HG02885 (cell line): Measurements from ENCODE around the gene CARD9.
"Not testable (repeated sequence)": the region's sequence is repeated elsewhere in the genome, so short reads cannot be mapped to it uniquely, and the experiment has no call there.

Experiments
- ATAC-seq: cut with Tn5 transposase; IDR thresholded peaks from one replicate; pipeline ENCODE4 v1.9.1; 2021; ENCODE audit warnings: mild to moderate bottlenecking; ENCODE audit not compliant: unreplicated experiment, poor library complexity

CARD9 gene

DNA sequence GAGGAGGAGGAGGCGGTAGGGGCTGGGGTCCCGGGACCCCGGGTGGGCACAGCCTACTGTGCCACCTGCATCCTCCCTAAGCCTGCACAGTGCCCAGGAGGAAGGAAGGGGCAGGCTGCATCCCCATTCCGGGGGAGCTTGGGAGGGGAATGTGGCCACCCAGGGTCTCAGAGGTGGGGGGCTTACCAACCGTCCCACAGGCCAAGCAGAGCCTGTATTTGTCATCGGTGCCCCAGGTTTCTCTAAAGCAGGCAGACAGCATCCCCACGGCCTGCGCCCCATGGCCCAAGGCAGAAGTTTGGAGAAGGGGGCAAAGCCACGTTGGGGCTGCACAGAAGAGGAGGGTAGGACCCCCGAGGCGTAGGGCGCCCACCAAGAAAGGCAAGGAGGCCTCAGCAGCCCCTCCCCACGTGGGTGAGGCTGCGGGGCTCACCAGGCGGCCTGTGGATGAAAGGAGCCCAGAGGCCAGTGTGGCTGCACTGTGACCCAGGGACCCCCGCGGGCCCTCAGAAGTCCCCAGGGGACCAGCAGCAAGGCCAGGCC lies 46.6 kb downstream of the CARD9 start:
- ATAC-seq: no peak

DNA sequence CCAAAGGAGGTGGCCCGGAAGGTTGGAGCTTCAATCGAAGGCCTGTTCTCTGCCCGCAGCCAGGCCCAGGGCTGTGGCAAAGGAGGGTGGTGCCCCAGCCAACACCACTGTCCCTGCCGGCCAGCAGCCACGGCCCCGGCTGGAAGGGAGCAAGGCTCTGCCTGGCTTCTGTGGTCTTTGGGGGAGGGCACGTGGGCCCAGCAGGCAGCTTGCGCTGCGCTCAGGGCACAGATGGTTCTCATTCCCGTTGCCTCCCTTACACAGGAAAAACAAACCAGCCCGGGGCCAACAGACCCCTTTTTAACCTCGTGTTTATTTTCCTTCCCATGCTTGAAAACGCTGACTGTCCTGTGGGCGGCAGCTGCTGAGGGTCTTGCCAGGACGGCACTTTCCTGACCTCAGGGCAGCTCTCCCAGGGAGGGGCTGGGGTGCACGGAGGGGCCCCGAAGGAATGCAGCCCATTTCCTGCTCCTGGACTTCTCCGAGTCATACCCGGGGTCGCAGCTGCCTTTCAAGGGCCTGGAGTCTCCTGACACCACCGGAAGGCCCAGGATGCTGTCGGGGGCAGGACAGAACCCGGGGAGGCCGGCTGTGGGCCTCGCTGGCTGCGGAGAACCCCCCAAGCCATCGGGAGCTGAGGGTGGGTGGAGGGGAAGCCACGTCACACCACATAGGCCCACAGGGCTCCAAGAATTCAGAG lies 47.3 kb downstream of the CARD9 start:
- no peak for ATAC-seq

DNA sequence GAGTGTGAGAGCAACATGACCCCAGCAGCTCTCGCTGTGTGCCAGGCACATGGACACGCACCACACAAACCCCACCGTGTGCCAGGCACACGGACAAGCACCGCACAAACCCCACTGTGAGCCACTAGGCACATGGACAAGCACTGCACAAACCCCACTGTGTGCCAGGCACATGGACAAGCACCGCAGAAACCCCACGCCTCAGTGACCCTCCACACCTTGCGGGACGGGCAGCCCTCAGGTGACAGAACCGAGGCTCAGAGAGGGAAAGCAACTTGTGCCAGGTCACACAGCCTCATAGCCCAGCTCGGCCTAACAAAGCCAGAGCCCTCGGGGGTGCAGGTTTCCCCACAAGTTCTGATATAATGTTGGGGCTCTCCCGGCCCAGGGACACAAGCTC lies 48.1 kb downstream of the CARD9 start:
- ATAC-seq: no peak

DNA sequence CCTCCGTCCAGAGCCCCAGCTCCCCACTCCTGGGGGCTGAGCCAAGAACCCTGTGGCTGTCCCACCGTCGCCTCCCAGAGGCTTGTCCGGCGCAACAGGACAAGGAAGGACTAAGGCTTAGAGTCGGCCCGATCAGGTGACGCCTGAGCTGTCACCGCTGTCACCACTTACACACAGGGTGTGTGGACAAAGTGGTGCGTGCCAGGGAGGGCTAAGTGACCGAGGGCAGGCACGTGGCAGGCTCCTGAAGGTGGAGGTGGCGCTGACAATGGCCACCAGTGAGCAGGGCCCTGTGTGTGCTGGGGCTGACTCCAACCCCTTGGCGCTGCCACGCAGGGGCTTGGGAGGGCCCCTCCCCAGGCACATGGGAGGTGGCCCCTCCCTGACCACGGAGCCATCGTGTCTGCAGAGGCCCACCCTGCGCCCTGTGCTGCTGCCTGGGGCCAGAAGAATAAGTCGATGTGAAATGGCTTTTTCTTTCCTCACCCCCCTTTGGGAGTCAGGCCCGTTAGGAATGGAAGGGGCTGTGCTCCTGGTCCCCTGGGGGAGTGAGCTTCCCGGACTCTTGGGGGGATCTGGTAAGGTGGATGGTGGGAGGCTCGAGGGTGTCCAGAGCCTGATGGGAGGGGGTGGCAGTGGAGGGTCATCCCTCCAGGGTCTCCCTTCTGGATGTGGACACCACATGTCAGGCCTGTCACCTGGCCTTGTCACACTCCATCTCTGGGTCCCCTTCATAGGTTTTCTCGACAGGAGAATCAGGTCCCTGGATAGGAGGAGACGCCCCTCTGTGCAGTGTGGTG lies 48.8 kb downstream of the CARD9 start:
- ATAC-seq: no peak

GRCh38 chr9:136323371-136323789 lies 50.1 kb downstream of the CARD9 start:
- ATAC-seq: no peak

- ATAC-seq: no peak
These were observed 50.6 kb downstream of the CARD9 start for GRCh38 chr9:136322756-136323330.

- no peak for ATAC-seq
These were observed 51.9 kb downstream of the CARD9 start for GRCh38 chr9:136321561-136321960.

- not testable (repeated sequence) for ATAC-seq
These were observed 52.5 kb downstream of the CARD9 start for GRCh38 chr9:136320972-136321371.

DNA sequence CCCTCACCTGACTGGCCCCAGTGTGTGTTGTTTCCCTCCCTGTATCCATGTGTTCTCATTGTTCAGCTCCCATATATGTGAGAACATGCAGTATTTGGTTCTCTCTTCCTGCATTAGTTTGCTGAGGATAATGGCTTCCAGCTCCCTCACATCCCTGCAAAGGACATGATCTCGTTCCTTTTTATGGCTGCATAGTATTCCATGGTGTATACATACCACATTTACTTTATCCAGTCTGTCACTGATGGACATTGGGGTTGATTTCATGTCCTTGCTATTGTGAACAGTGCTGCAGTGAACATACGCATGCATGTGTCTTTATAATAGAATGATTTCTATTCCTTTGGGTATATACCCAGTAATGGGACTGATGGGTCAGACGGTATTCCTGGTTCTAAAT lies 53.5 kb downstream of the CARD9 start:
- ATAC-seq: not testable (repeated sequence)

- ATAC-seq: not testable (repeated sequence)
These were observed 54.2 kb downstream of the CARD9 start for GRCh38 chr9:136319244-136319643.

GRCh38 chr9:136318776-136319241 lies 54.7 kb downstream of the CARD9 start:
- ATAC-seq: no peak

DNA sequence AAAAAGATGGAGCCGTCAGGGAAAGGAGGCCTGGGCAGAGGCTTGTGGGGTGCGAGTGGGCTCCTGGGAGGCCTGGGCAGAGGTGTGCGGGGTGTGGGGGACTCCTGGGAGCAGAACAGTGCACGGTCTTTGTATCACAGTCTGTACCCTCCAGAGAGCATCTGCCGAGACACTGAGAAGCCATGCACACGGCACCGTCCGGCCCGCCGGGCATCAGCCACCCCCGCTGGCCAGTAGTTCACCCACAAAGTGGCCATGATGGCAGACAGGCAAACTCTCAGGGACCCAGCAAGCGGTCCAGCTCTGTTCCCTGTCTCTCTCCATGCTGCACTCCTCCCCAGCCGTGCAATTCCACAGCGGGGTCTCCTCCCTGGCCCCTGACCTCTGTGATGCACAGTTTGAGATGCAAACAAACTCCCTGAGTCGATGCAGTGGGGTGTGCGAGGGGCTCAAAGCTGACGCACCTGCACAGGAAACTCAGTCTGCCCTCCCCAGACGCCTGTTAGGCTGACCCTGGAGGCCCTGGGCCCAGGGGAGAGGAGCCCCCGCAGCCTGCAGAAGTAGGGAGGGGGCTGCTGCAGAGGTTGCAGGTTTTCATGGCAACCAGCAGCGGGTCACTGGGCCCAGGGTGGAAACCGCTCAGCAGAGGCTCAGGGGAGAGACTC lies 55.2 kb downstream of the CARD9 start:
- ATAC-seq: no peak

- no peak for ATAC-seq
These were observed 55.8 kb downstream of the CARD9 start for GRCh38 chr9:136317695-136318094.

GRCh38 chr9:136316896-136317676 lies 56.4 kb downstream of the CARD9 start:
- ATAC-seq: no peak

GRCh38 chr9:136316271-136316751 lies 57.2 kb downstream of the CARD9 start:
- no peak for ATAC-seq

GRCh38 chr9:136314944-136315343 lies 58.5 kb downstream of the CARD9 start:
- no peak for ATAC-seq

DNA sequence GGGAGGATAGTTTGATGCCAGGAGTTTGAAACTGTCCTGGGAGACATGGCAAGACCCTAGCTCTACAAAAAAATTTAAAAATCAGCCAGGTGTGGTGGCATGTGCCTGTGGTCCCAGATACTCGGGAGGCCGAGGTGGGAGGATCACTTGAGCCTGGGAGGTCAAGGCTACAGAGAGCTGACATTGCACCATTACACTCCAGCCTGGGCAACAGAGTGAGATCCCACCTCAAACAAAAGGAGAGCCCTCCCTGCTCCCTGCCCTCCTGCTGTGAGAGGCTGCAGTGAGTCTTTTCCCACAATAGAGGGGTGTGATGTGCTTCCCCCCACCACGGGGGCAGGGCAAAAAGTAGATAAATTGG lies 59.4 kb downstream of the CARD9 start:
- ATAC-seq: no peak
